Panc1 (cell line): ENCODE results near the gene COQ9. TPM values are rescaled to one million over a fixed set of nuclear protein-coding genes. Genes with fewer than 3 reads are reported as not detected.
A peak's percentile ranks its signal among the peaks of the same experiment; 100 is the strongest.

Experiments used
- ATAC-seq: fragments of 200-7000 bp; cut with Tn5 transposase; 2 replicates; pipeline ENCODE4 v1.9.1; 2020; ENCODE audit warnings: mild to moderate bottlenecking, moderate library complexity
- BruUV-seq: library from RNA; stranded (reverse); fragments of 400-500 nt; replicated peaks from 2 replicates; lab custom pipeline; 2021; lab: Mats Ljungman, UMichigan
- CTCF ChIA-PET: fragments of 300-600 bp; sonication (Branson Sonifier 250); formaldehyde crosslinking; loops from one replicate; lab custom pipeline; 2022; ENCODE audit warnings: antibody characterized with exemption; lab: Charles Lee
- POLR2A ChIA-PET: fragments of 300-600 bp; sonication (Branson Sonifier 250); formaldehyde crosslinking; loops from one replicate; lab custom pipeline; 2022; ENCODE audit warnings: antibody characterized with exemption; lab: Charles Lee
- DNase-seq: peaks from one replicate; pipeline ENCODE4 v3.0.0-alpha.2; 2010; ENCODE audit warnings: low read depth, low spot score
- H3K27ac ChIP-seq: 2 replicates; pipeline ENCODE4 v1.5.1; 2011; ENCODE audit warnings: mild to moderate bottlenecking, low read length, inconsistent platforms
- H3K27me3 ChIP-seq: fragments of 200-500 bp; sonication (Bioruptor generic); 2 replicates; pipeline ENCODE4 v1.6.0; 2014; ENCODE audit warnings: low read length, inconsistent platforms; ENCODE audit not compliant: control insufficient read depth, insufficient read depth
- H3K36me3 ChIP-seq: fragments of 200-500 bp; sonication (Bioruptor generic); 2 replicates; pipeline ENCODE4 v1.5.1; 2014; ENCODE audit warnings: inconsistent platforms, mild to moderate bottlenecking, low read length, moderate library complexity; ENCODE audit not compliant: control insufficient read depth, insufficient read depth
- H3K4me1 ChIP-seq: 2 replicates; pipeline ENCODE4 v1.5.1; 2011; ENCODE audit warnings: inconsistent platforms, mild to moderate bottlenecking, low read length, moderate library complexity; ENCODE audit not compliant: control insufficient read depth, insufficient read depth
- H3K4me3 ChIP-seq, 2 experiments: 2 replicates each; pipeline ENCODE4 v1.5.1; 2011 to 2012; ENCODE audit warnings: low read depth in 2 of 2, low read length in 2 of 2, mild to moderate bottlenecking in 2 of 2, inconsistent platforms in 1 of 2, moderate library complexity in 1 of 2
- H3K9me3 ChIP-seq: fragments of 200-500 bp; sonication (Bioruptor generic); 2 replicates; pipeline ENCODE4 v1.5.1; 2014; ENCODE audit warnings: low read depth, mild to moderate bottlenecking, inconsistent platforms, low read length, moderate library complexity; ENCODE audit not compliant: control insufficient read depth, insufficient read depth
- CTCF ChIP-seq: fragments of 450-650 bp; IDR thresholded peaks from 2 replicates; pipeline ENCODE4 v1.5.1; 2017; ENCODE audit warnings: mild to moderate bottlenecking
- POLR2AphosphoS5 ChIP-seq: IDR thresholded peaks from 2 replicates; pipeline ENCODE4 v1.6.1; 2012; ENCODE audit warnings: mild to moderate bottlenecking, low read depth, low read length, moderate library complexity
- REST ChIP-seq, 2 experiments: IDR thresholded peaks; 2 replicates each; pipeline ENCODE4 v1.6.1; 2011 to 2012; ENCODE audit warnings: low read depth in 2 of 2, control low read depth in 1 of 2, low read length in 1 of 2, mild to moderate bottlenecking in 1 of 2, moderate library complexity in 1 of 2; ENCODE audit not compliant: insufficient read depth in 1 of 2
- SIN3A ChIP-seq: IDR thresholded peaks from 2 replicates; pipeline ENCODE4 v1.6.1; 2012; ENCODE audit warnings: low read depth, mild to moderate bottlenecking, low read length, moderate library complexity, borderline replicate concordance; ENCODE audit not compliant: insufficient read depth
- TCF7L2 ChIP-seq: IDR thresholded peaks from 2 replicates; pipeline ENCODE4 v1.6.1; 2011; ENCODE audit warnings: mild to moderate bottlenecking, low read depth, low read length, inconsistent platforms
- in situ Hi-C: cut with HindIII; loops from 2 replicates; pipeline ENCODE4 v1.10.0; 2016; ENCODE audit warnings: low sequenced_read_pairs, low pct_unique_long_range_greater_than_20kb
- intact Hi-C: fragments of 100-400 bp; cut with micrococcal nuclease; formaldehyde crosslinking; loops from one replicate; pipeline ENCODE4 v1.10.0; 2022; ENCODE audit not compliant: unreplicated experiment
- total RNA-seq: library from RNA; stranded (reverse); gene quantifications from one replicate; pipeline ENCODE4 v1.2.1, GENCODE V29; 2021; ENCODE audit not compliant: unreplicated experiment

The COQ9 gene
- total RNA-seq, 1 experiment from 2014 or later = 48.5 TPM

DNA sequence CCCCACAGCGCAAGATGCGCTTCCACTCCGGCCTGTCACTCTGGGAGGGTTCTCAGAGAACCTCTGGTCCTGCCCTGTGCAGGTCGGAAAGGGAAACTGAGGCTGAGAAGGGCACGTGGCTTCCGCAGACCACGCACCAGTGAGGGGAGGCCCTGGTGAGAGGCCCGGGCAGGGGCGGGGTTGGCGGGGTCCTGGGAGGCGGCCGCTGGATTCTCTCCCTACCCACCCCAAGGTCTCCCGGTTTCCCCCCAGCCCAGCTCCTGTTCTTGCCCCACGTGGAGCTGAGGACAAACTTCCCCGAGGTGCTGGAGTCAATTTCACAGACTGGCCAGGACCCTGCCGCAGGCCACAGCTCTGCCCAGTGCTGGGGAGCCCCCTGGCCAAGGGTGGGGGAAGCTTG, 31.2 kb upstream of the COQ9 start:
- no peaks in the 10 kb centered on the region for H3K36me3 ChIP-seq
- CTCF ChIA-PET = interaction anchor here (0.7 to 2.7 kb wide), 3 partner anchors 112 to 336 kb away, joined by 3 to 16 read pairs (median 8); no protein-coding TSS in a partner anchor
- no peak overlapping the region for H3K4me3 ChIP-seq
- H3K27ac ChIP-seq = no peak overlapping the region
- intact Hi-C loops (loop anchor here (5.0 kb wide), 1 partner anchor 101 kb away; no protein-coding TSS in a partner anchor), in situ Hi-C loops (no loop called here)
- 0 out of 2 replicates have a peak, but pooled peaks have one; percentile 9 for ATAC-seq
- H3K9me3 ChIP-seq = no peaks in the 10 kb centered on the region
- TF ChIP-seq REST (IDR thresholded peaks at IDR 0.05; ENCODE audit: insufficient read depth in 1 of 2, low read depth in 2 of 2, low read length in 1 of 2) = no peak
- TF ChIP-seq SIN3A = no peak
- TF ChIP-seq TCF7L2 = no peak
- TF ChIP-seq CTCF = no peak
- no peak for TF ChIP-seq POLR2AphosphoS5
- DNase-seq = no peak
- H3K27me3 ChIP-seq = no peaks in the 10 kb centered on the region
- no TSS peak for BruUV-seq
- peaks cover 16% of the 10 kb centered on the region for H3K4me1 ChIP-seq
- POLR2A ChIA-PET = no interaction called here

- Histone ChIP-seq H3K27me3 (no peaks in the 10 kb centered on the region), H3K36me3 (no peaks in the 10 kb centered on the region), H3K4me3 (no peak overlapping the region), H3K27ac (no peak overlapping the region), H3K4me1 (peaks cover 16% of the 10 kb centered on the region), H3K9me3 (no peaks in the 10 kb centered on the region)
- ChIA-PET POLR2A (no interaction called here), CTCF (interaction anchor here (0.8 kb wide), 1 partner anchor 119 kb away, joined by 3 read pairs; no protein-coding TSS in a partner anchor)
- no TSS peak for BruUV-seq
- intact Hi-C loops (loop anchor here (5.0 kb wide), 1 partner anchor 98 kb away; no protein-coding TSS in a partner anchor), in situ Hi-C loops (no loop called here)
- TF ChIP-seq POLR2AphosphoS5 (no peak), CTCF (no peak), TCF7L2 (no peak), REST (IDR thresholded peaks at IDR 0.05; ENCODE audit: insufficient read depth in 1 of 2, low read depth in 2 of 2, low read length in 1 of 2) (no peak), SIN3A (no peak)
- no peak for DNase-seq
- no peak for ATAC-seq
Measured at GRCh38 chr16:57419506-57419905, 27.8 kb upstream of the COQ9 start.
